SK-N-SH treated with all-trans-retinoic acid at 6 μM for 48 hours (cell line): ENCODE data around the gene AGBL3.

Experiments used
- ISL1 ChIP-seq: fragments of 250-450 bp; sonication (Bioruptor Pico); IDR thresholded peaks from 2 replicates; pipeline ENCODE4 v2.1.2; 2022; ENCODE audit warnings: mild to moderate bottlenecking, moderate library complexity
- ZFP3 ChIP-seq: fragments of 250-450 bp; sonication (Bioruptor Pico); IDR thresholded peaks from 2 replicates; pipeline ENCODE4 v1.5.0; 2020; ENCODE audit warnings: mild to moderate bottlenecking, moderate library complexity
- TF ChIP-seq, protein P1 (sequence below): fragments of 250-450 bp; sonication (Bioruptor Pico); IDR thresholded peaks from 2 replicates; pipeline ENCODE4 v1.8.0; 2020; ENCODE audit warnings: mild to moderate bottlenecking, moderate library complexity, borderline replicate concordance

DNA sequence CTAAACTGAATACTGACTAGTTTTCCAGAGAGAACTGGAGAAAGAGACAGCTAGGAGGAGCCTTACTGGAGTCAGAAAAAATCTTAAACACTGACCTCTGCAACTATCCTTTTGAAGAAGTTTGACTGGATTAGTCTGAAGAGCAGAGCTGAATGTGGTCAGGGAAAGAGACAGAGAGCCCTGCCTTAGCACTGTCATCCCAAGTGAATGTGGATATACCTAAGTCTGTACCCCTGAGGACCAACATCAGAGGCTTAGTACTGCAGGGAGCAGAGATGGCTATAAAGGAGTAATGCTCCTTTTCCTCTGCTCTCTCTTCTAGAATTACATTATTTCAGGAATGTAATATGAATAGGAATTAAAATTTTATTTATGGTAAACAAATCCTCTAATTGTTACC is 91.7 kb downstream of the AGBL3 start:
- TF ChIP-seq, protein P1, sequence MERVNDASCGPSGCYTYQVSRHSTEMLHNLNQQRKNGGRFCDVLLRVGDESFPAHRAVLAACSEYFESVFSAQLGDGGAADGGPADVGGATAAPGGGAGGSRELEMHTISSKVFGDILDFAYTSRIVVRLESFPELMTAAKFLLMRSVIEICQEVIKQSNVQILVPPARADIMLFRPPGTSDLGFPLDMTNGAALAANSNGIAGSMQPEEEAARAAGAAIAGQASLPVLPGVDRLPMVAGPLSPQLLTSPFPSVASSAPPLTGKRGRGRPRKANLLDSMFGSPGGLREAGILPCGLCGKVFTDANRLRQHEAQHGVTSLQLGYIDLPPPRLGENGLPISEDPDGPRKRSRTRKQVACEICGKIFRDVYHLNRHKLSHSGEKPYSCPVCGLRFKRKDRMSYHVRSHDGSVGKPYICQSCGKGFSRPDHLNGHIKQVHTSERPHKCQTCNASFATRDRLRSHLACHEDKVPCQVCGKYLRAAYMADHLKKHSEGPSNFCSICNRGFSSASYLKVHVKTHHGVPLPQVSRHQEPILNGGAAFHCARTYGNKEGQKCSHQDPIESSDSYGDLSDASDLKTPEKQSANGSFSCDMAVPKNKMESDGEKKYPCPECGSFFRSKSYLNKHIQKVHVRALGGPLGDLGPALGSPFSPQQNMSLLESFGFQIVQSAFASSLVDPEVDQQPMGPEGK (CRISPR knock-in tag) = no peak
- TF ChIP-seq ISL1 (CRISPR knock-in tag) (no peak), ZFP3 (CRISPR knock-in tag) (no peak)
